ENCODE data around the gene UPK1B. TPM values are rescaled to one million over a fixed set of nuclear protein-coding genes. Genes with fewer than 3 reads are reported as not detected.

UPK1B gene
- total RNA-seq, 6 experiments from 2014 or later, result 0.20 TPM; not detected in 5

DNA sequence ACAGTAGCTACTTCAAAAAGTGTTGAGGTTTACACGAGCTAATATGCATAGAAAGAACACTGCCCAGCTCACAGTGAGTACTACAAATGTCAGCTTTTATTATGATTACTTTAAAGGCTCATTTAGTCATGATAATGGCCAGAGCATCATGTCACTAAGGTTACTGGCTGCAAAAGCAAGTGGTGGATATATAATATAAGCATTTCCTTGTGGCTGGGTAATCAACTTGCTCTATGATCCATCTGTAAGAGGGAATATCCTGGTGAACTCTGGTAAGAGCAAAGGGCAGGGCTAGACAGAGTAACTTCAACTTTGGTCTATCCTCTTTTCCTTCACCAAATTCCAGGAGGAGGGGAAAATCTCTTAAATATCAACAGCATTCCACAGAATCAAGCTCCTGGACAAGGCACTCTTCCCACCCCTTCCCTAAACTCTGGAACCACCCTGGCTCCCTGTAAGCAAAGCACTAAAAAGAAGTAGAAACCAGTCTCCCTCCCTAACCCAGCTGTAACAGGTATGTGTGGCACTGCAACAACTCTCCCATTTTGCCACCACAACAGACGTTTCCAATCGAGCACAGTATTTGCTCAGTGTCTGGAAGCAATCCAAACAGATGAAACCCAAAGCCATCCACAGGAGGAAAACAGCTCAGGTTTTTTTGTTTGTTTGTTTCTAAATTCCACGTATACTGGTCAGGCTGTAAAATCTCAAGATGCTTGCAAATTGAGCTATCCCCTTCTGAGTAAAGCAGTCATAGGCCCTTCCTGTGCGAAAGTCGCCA lies 53.9 kb downstream of the UPK1B start:
- TF ChIP-seq, protein P1, sequence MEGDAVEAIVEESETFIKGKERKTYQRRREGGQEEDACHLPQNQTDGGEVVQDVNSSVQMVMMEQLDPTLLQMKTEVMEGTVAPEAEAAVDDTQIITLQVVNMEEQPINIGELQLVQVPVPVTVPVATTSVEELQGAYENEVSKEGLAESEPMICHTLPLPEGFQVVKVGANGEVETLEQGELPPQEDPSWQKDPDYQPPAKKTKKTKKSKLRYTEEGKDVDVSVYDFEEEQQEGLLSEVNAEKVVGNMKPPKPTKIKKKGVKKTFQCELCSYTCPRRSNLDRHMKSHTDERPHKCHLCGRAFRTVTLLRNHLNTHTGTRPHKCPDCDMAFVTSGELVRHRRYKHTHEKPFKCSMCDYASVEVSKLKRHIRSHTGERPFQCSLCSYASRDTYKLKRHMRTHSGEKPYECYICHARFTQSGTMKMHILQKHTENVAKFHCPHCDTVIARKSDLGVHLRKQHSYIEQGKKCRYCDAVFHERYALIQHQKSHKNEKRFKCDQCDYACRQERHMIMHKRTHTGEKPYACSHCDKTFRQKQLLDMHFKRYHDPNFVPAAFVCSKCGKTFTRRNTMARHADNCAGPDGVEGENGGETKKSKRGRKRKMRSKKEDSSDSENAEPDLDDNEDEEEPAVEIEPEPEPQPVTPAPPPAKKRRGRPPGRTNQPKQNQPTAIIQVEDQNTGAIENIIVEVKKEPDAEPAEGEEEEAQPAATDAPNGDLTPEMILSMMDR (IDR thresholded peaks at IDR 0.05), result no peak
- TF ChIP-seq POLR2A (IDR thresholded peaks at IDR 0.05), result no peak
- Histone ChIP-seq H3K36me3 (peaks cover 0 to 45% (median 7%) of the 10 kb centered on the region in 4 donors), H3K27me3 (no peaks in the 10 kb centered on the region), H3K9me3 (no peaks in the 10 kb centered on the region), H3K4me3 (no peak overlapping the region), H3K4me1 (peaks cover 0 to 5% (median 0%) of the 10 kb centered on the region in 4 donors), H3K27ac (no peak overlapping the region)
- intact Hi-C loops (cut with DNase I), result no loop called here
- WGBS (ENCODE audit: insufficient coverage, low coverage, low lambda C conversion rate, missing lambda C conversion rate), result 61% methylated on average over 6 of the region's 6 CpGs
- DNase-seq (no peak), ATAC-seq (peak; percentile 20 to 63 (median 40))

DNA sequence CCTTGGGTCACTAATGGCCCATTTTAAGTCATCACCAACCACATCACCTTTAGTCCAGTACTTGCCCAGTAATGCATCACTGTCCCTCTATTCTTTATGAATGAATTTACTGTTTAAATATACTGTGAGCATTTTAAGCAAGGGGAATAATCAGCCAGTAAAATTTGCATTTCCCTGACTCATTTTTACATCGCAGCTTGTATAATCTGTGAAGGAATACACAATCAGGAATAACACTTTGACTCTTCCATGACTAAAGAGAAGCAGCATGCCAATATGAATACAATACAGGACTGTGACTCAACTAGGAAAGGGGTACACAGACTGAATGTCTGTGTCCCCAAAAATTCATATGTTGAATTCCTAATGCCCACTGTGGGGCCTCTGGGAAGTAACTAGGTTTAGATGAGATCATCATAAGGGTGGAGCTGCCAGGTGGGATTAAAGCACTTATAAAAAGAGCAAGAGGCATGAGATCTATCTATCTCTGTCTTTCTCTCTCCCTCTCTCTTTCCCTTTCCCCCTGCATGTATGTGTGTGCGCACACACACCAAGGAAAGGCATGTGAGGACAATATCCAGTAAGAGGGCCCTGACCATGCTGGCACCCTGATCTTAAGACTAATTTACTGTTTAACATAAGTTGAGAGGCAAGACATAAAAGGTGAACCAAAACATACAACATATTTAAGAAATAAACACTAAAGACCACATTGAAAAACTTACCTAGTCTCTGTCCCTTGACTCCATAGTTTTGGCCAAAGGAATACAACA lies 55.2 kb downstream of the UPK1B start:
- WGBS (ENCODE audit: insufficient coverage, low coverage, low lambda C conversion rate, missing lambda C conversion rate), result 94% methylated on average over 2 of the region's 2 CpGs
- Histone ChIP-seq H3K27ac (no peak overlapping the region), H3K9me3 (no peaks in the 10 kb centered on the region), H3K4me1 (peaks cover 0 to 5% (median 0%) of the 10 kb centered on the region in 4 donors), H3K27me3 (no peaks in the 10 kb centered on the region), H3K36me3 (peaks cover 0 to 47% (median 4%) of the 10 kb centered on the region in 4 donors), H3K4me3 (no peak overlapping the region)
- intact Hi-C loops (cut with DNase I), result no loop called here
- TF ChIP-seq POLR2A (IDR thresholded peaks at IDR 0.05), result no peak
- TF ChIP-seq, protein P1 (IDR thresholded peaks at IDR 0.05), result no peak
- ATAC-seq (no peak), DNase-seq (no peak)

DNA sequence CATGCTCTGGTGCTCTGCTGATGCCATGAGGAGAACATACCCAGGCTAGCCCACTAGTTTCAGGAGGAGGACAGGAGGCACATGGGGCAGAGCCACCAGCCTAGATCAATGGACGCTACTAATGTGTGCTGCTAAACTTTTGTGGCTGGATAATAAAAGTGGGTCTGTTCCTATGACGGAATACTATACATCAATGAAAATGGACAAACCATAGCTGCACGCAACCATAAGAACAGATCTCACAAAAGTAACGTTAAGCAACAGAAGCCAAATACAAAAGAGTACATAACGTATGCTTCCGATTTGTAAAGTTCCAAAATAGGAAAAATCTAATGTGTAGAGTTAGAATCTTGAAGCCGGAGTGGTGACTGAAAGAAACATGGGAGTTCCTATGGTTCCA lies 55.8 kb downstream of the UPK1B start:
- 88% methylated on average over 7 of the region's 7 CpGs for WGBS (ENCODE audit: insufficient coverage, low coverage, low lambda C conversion rate, missing lambda C conversion rate)
- Histone ChIP-seq H3K9me3 (no peaks in the 10 kb centered on the region), H3K4me1 (peaks cover 0 to 5% (median 0%) of the 10 kb centered on the region in 4 donors), H3K36me3 (peaks cover 0 to 42% (median 2%) of the 10 kb centered on the region in 4 donors), H3K27ac (no peak overlapping the region), H3K27me3 (no peaks in the 10 kb centered on the region), H3K4me3 (no peak overlapping the region)
- DNase-seq (no peak), ATAC-seq (no peak)
- TF ChIP-seq, protein P1 (IDR thresholded peaks at IDR 0.05), result no peak
- TF ChIP-seq POLR2A (IDR thresholded peaks at IDR 0.05), result no peak
- intact Hi-C loops (cut with DNase I), result no loop called here

DNA sequence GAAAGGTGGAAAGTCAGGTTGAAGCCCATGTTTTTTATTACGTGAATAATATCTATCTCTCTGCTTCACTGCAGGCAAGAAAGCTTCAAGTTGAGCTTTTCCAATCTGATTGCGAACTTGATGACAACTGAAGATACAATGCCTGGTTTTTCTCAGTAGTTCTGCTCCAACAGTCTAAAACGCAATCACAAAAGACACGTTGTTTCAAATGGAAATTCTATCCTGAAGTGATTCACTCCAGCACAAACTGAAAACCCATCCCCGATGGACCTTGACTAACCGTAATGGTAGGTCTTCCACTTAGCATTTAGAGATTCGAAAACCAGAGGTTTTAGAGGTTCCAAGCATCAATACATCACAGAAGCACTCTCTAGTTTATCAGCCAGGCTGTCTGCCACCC lies 56.7 kb downstream of the UPK1B start:
- intact Hi-C loops (cut with DNase I), result no loop called here
- Histone ChIP-seq H3K4me1 (peaks cover 0 to 5% (median 0%) of the 10 kb centered on the region in 4 donors), H3K36me3 (peaks cover 0 to 50% (median 2%) of the 10 kb centered on the region in 4 donors), H3K27ac (no peak overlapping the region), H3K9me3 (no peaks in the 10 kb centered on the region), H3K27me3 (no peaks in the 10 kb centered on the region), H3K4me3 (no peak overlapping the region)
- TF ChIP-seq, protein P1 (IDR thresholded peaks at IDR 0.05), result no peak
- no peak for TF ChIP-seq POLR2A (IDR thresholded peaks at IDR 0.05)
- ATAC-seq (no peak), DNase-seq (no peak)
- WGBS (ENCODE audit: insufficient coverage, low coverage, low lambda C conversion rate, missing lambda C conversion rate), result 98% methylated on average over 7 of the region's 7 CpGs
